Tibial nerve (tissue), 3 donors: Measurements from ENCODE around the gene PRDM10.

Experiments
- POLR2A ChIP-seq, 2 donors: fragments of 450-650 bp; IDR thresholded peaks; one replicate each; pipeline ENCODE4 v1.6.1; 2017; ENCODE audit warnings: antibody characterized with exemption in 2 of 2, mild to moderate bottlenecking in 2 of 2, moderate library complexity in 2 of 2
- TF ChIP-seq, protein P1 (sequence below), 5 experiments: fragments of 200-600 bp in 3 of 5; fragments of 450-650 bp in 2 of 5; sonication (generic) in 3 of 5; IDR thresholded peaks; one replicate each; pipeline ENCODE4 v1.5.1; 2016 to 2019; ENCODE audit warnings: antibody characterized with exemption in 5 of 5, mild to moderate bottlenecking in 3 of 5, moderate library complexity in 2 of 5

DNA sequence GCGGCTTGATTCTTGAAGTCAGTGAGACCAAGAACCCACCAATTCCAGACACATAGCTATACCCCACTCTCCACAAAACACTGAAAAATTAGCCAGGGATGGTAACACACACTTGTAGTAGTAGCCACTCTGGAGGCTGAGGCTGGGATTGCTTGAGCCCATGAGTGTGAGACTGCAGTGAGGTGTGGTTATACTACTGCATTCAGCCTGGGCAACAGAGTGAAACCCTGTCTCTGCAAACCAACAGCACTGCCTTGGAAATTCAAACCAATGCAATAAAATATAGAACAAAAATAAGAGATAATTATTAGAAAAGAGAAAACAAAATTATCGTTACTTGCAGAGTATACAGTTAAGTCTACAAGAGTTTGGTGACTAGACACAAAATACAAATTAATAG is 20.2 kb upstream of the PRDM10 start:
- no peak for TF ChIP-seq POLR2A (IDR thresholded peaks at IDR 0.05)
- TF ChIP-seq, protein P1, sequence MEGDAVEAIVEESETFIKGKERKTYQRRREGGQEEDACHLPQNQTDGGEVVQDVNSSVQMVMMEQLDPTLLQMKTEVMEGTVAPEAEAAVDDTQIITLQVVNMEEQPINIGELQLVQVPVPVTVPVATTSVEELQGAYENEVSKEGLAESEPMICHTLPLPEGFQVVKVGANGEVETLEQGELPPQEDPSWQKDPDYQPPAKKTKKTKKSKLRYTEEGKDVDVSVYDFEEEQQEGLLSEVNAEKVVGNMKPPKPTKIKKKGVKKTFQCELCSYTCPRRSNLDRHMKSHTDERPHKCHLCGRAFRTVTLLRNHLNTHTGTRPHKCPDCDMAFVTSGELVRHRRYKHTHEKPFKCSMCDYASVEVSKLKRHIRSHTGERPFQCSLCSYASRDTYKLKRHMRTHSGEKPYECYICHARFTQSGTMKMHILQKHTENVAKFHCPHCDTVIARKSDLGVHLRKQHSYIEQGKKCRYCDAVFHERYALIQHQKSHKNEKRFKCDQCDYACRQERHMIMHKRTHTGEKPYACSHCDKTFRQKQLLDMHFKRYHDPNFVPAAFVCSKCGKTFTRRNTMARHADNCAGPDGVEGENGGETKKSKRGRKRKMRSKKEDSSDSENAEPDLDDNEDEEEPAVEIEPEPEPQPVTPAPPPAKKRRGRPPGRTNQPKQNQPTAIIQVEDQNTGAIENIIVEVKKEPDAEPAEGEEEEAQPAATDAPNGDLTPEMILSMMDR (IDR thresholded peaks at IDR 0.05): no peak
